Endothelial cell of umbilical vein (primary cell): Measurements from ENCODE around the gene MLC1. TPM values are rescaled to one million over a fixed set of nuclear protein-coding genes. Genes with fewer than 3 reads are reported as not detected.

ENCODE experiments used
- BruUV-seq: library from RNA; stranded (reverse); fragments of 400-500 nt; replicated peaks from 2 replicates; lab custom pipeline; 2021; lab: Mats Ljungman, UMichigan
- CTCF ChIA-PET: fragments of 300-600, 350-600 bp; sonication (Branson Sonifier 250); formaldehyde crosslinking; loops from one replicate; lab custom pipeline; 2021; ENCODE audit warnings: antibody characterized with exemption, inconsistent platforms; lab: Charles Lee
- POLR2A ChIA-PET: fragments of 300-600, 350-600 bp; sonication (Branson Sonifier 250); formaldehyde crosslinking; loops from one replicate; lab custom pipeline; 2021; ENCODE audit warnings: antibody characterized with exemption, inconsistent platforms; lab: Charles Lee
- DNase-seq: peaks from one replicate; pipeline ENCODE4 v3.0.0-alpha.2; 2011; ENCODE audit warnings: low read depth, low spot score
- FAIRE-seq: peaks from 2 replicates; lab custom pipeline; 2011; peaks lifted over from hg19 to GRCh38; lab: Jason Lieb, UNC
- H2AFZ ChIP-seq: 2 replicates; pipeline ENCODE4 v1.6.0; 2012; ENCODE audit warnings: low read depth, low read length, control low read depth, inconsistent platforms
- H3K27ac ChIP-seq: 2 replicates; pipeline ENCODE4 v1.5.1; 2011; ENCODE audit warnings: low read depth, mild to moderate bottlenecking, control low read depth, low read length, moderate library complexity; ENCODE audit not compliant: insufficient read depth
- H3K27me3 ChIP-seq, 2 experiments: 2 replicates each; pipeline versions ENCODE4 v1.6.0 to v1.6.1; 2011; ENCODE audit warnings: low read length in 2 of 2, mixed read lengths in 1 of 2; ENCODE audit not compliant: control insufficient read depth in 2 of 2, insufficient read depth in 2 of 2
- H3K36me3 ChIP-seq, 2 experiments: 2 replicates in 1 of 2; 3 replicates in 1 of 2; pipeline ENCODE4 v1.5.1; 2011; ENCODE audit warnings: low read length in 2 of 2, mild to moderate bottlenecking in 1 of 2, moderate library complexity in 1 of 2; ENCODE audit not compliant: control insufficient read depth in 2 of 2, insufficient read depth in 2 of 2; ENCODE audit errors: extremely low read depth in 1 of 2
- H3K4me1 ChIP-seq: 3 replicates; pipeline ENCODE4 v1.5.1; 2011; ENCODE audit warnings: mild to moderate bottlenecking, low read length; ENCODE audit not compliant: control insufficient read depth, insufficient read depth; ENCODE audit errors: extremely low read depth
- H3K4me2 ChIP-seq: 2 replicates; pipeline ENCODE4 v1.6.1; 2011; ENCODE audit warnings: low read length, control low read depth, mixed read lengths; ENCODE audit not compliant: insufficient read depth
- H3K4me3 ChIP-seq, 3 experiments: fragments of 200-600 bp in 1 of 3; sonication (generic), shearing (Covaris generic) in 1 of 3; replicated peaks in 1 of 3; 2 replicates each; pipeline ENCODE4 v1.5.1; 2011 to 2016; ENCODE audit warnings: control low read depth in 3 of 3, low read length in 3 of 3, mild to moderate bottlenecking in 2 of 3, inconsistent platforms in 1 of 3, low read depth in 1 of 3, moderate library complexity in 1 of 3; ENCODE audit not compliant: insufficient read depth in 1 of 3
- H3K79me2 ChIP-seq: 2 replicates; pipeline ENCODE4 v1.6.0; 2012; ENCODE audit warnings: low read length, inconsistent platforms; ENCODE audit not compliant: control insufficient read depth, insufficient read depth
- H3K9ac ChIP-seq: replicated peaks from 2 replicates; pipeline ENCODE3; 2011; ENCODE audit warnings: low read length, control low read depth; ENCODE audit not compliant: insufficient read depth; ENCODE audit errors: extremely low read depth
- H3K9me1 ChIP-seq: replicated peaks from 3 replicates; pipeline ENCODE4 v1.6.0; 2011; ENCODE audit warnings: mild to moderate bottlenecking, low read length; ENCODE audit not compliant: control insufficient read depth, insufficient read depth; ENCODE audit errors: extremely low read depth
- H3K9me3 ChIP-seq: replicated peaks from 2 replicates; pipeline ENCODE4 v1.5.1; 2012; ENCODE audit warnings: low read length, inconsistent platforms; ENCODE audit not compliant: control insufficient read depth, insufficient read depth
- H4K20me1 ChIP-seq: replicated peaks from 2 replicates; pipeline ENCODE3; 2011; ENCODE audit warnings: mild to moderate bottlenecking, low read length; ENCODE audit not compliant: control insufficient read depth, insufficient read depth; ENCODE audit errors: extremely low read depth
- CTCF ChIP-seq, 2 donors: IDR thresholded peaks; 1 replicate in 1 of 2; 2 replicates in 1 of 2; pipeline ENCODE4 v1.5.1; 2011; ENCODE audit warnings: low read length in 2 of 2, mild to moderate bottlenecking in 2 of 2, moderate library complexity in 2 of 2, control low read depth in 1 of 2, inconsistent platforms in 1 of 2, low read depth in 1 of 2; ENCODE audit not compliant: insufficient read depth in 1 of 2; ENCODE audit errors: extremely low read depth in 1 of 2
- EZH2 ChIP-seq: IDR thresholded peaks from 2 replicates; pipeline ENCODE4 v1.6.1; 2012; ENCODE audit warnings: borderline replicate concordance, low read depth, mild to moderate bottlenecking, moderate library complexity, low read length, inconsistent platforms; ENCODE audit not compliant: severe bottlenecking
- FOS ChIP-seq: IDR thresholded peaks from 2 replicates; pipeline ENCODE4 v1.6.1; 2011; ENCODE audit warnings: mild to moderate bottlenecking, low read length, moderate library complexity, borderline replicate concordance; ENCODE audit not compliant: insufficient read depth
- GATA2 ChIP-seq: IDR thresholded peaks from 2 replicates; pipeline ENCODE4 v1.7.0; 2011; ENCODE audit warnings: low read depth, mild to moderate bottlenecking, moderate library complexity, mixed read lengths, low read length; ENCODE audit not compliant: insufficient read length, insufficient read depth
- JUN ChIP-seq: IDR thresholded peaks from 2 replicates; pipeline ENCODE4 v1.6.1; 2011; ENCODE audit warnings: borderline replicate concordance, low read depth; ENCODE audit not compliant: insufficient read length, insufficient read depth
- MAX ChIP-seq: IDR thresholded peaks from 2 replicates; pipeline ENCODE4 v1.6.1; 2011; ENCODE audit not compliant: insufficient read depth, insufficient read length
- MYC ChIP-seq: IDR thresholded peaks from one replicate; pipeline ENCODE4 v1.6.1; 2011; ENCODE audit warnings: mild to moderate bottlenecking, low read depth, low read length
- POLR2A ChIP-seq: IDR thresholded peaks from 2 replicates; pipeline ENCODE4 v1.6.1; 2012; ENCODE audit warnings: low read depth, mild to moderate bottlenecking, control low read depth, low read length
- POLR2AphosphoS5 ChIP-seq: IDR thresholded peaks from 2 replicates; pipeline ENCODE4 v1.6.1; 2012; ENCODE audit warnings: low read depth, mild to moderate bottlenecking, control low read depth, low read length, moderate library complexity; ENCODE audit not compliant: insufficient read depth
- dilution Hi-C: fragments of 300-500 bp; cut with MboI; formaldehyde crosslinking; loops from one replicate; pipeline ENCODE4 v1.15.0; 2019; ENCODE audit warnings: low sequenced_read_pairs; ENCODE audit not compliant: extremely low pct_ligation_motif_present
- intact Hi-C: fragments of 100-400 bp; cut with micrococcal nuclease; formaldehyde crosslinking; loops from one replicate; pipeline ENCODE4 v1.10.0; 2022
- polyA plus RNA-seq, 4 experiments: library from polyadenylated mRNA; depleted of rRNA in 3 of 4; stranded (reverse) in 3 of 4; unstranded in 1 of 4; fragments of >200 nt; gene quantifications; 2 replicates each; pipeline versions ENCODE4 v1.2.1 to v1.2.3, GENCODE V29; 2011 to 2012; ENCODE audit warnings: missing spikeins in 1 of 4
- total RNA-seq: library from RNA; stranded (reverse); gene quantifications from 2 replicates; pipeline ENCODE4 v1.2.3, GENCODE V29; 2021

Gene MLC1
- total and polyA plus RNA-seq, 2 donors (not counting 3 experiments of a cell fraction or from before 2014, with no cell fraction given): not detected

GRCh38 chr22:50072714-50073538 is 12.3 kb downstream of the MLC1 start:
- FAIRE-seq: no peak
- no peaks in the 10 kb centered on the region for H3K79me2 ChIP-seq
- DNase-seq: no peak
- H3K27me3 ChIP-seq: no peaks in the 10 kb centered on the region
- no peaks in the 10 kb centered on the region for H3K9me3 ChIP-seq
- no peak overlapping the region for H3K9ac ChIP-seq
- dilution Hi-C loops (no loop called here), intact Hi-C loops (no loop called here)
- H4K20me1 ChIP-seq: no peaks in the 10 kb centered on the region
- POLR2A ChIA-PET: no interaction called here
- H3K27ac ChIP-seq: no peak overlapping the region
- no peaks in the 10 kb centered on the region for H3K4me1 ChIP-seq
- H2AFZ ChIP-seq: no peak overlapping the region
- no peaks in the 10 kb centered on the region for H3K36me3 ChIP-seq
- BruUV-seq: no TSS peak
- H3K4me2 ChIP-seq: no peak overlapping the region
- CTCF ChIA-PET: no interaction called here
- H3K4me3 ChIP-seq: no peak overlapping the region
- TF ChIP-seq POLR2AphosphoS5 (no peak), POLR2A (no peak), JUN (no peak), GATA2 (no peak), EZH2 (no peak), CTCF (IDR thresholded peaks at IDR 0.05; ENCODE audit: extremely low read depth in 1 of 2, insufficient read depth in 1 of 2, low read depth in 1 of 2, low read length in 2 of 2) (no peak), MAX (no peak), MYC (no peak), FOS (no peak)
- H3K9me1 ChIP-seq: no peaks in the 10 kb centered on the region
